ENCODE results near the gene TUBA1C. TPM values are rescaled to one million over a fixed set of nuclear protein-coding genes. Genes with fewer than 3 reads are reported as not detected.

TUBA1C gene
- total and polyA plus RNA-seq, 2 of the 8 experiments (the other 6 are each of a cell fraction or from before 2014, with no cell fraction given), result 504 to 3,101 TPM

DNA sequence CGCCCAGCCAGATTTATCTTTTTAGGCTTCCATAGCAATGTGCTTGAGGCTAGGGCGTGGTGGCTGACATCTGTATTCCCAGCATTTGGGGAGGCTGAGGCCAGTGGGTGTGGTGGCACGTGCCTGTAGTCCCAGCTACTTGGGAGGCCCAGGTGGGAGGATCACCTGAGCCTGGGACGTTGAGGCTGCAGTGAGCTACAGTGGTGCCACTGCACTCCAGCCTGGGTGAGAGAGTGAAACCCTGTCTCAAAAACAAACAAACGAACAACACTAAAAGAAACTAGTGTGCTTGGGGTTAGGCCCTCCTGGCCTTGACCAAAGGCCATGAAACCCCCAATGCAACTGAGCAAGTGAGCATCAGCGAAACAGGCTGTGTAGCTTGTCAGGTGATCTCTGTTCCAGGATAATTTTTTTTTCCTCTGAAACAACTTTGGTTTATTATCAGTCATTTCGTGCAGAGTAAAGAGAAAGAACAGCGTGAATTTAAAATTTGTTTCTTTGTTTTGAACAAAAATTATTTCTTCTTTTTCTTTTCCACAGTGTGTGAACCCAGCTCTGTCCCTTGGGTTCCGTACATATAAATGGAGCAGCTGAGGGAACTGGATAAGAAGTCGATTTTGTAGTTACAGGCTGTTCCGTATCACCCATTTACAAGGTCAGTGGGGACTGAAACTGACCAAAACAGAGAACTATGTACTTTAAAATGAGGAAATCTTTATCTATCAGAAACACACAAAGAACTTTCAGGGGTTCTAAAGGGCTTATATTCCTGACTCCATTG lies 8.8 kb upstream of the TUBA1C start:
- H3K14ac ChIP-seq (ENCODE audit: insufficient read length), result no peak overlapping the region
- H4K8ac ChIP-seq (ENCODE audit: extremely low read depth, insufficient read depth, low read length), result no peak overlapping the region
- no peaks in the 10 kb centered on the region for H3K79me2 ChIP-seq (ENCODE audit: control insufficient read depth in 1 of 2, insufficient read depth in 2 of 2, low read length in 2 of 2)
- no peak overlapping the region for H2BK15ac ChIP-seq (ENCODE audit: low read length)
- H4K5ac ChIP-seq (ENCODE audit: insufficient read length, low read depth, low read length), result no peak overlapping the region
- DNase-seq (ENCODE audit: low read depth in 1 of 2, low spot score in 2 of 2), result no peak
- no peak overlapping the region for H4K91ac ChIP-seq (replicated peaks; ENCODE audit: insufficient read length, low read length)
- no peaks in the 10 kb centered on the region for H3K27me3 ChIP-seq (replicated peaks in 1 of 4; ENCODE audit: control insufficient read depth in 3 of 4, extremely low read depth in 1 of 4, insufficient read depth in 3 of 4, low read length in 3 of 4)
- no peak for FAIRE-seq
- no peak overlapping the region for H3K9ac ChIP-seq (replicated peaks in 1 of 4; ENCODE audit: extremely low read depth in 1 of 4, low read depth in 3 of 4, low read length in 3 of 4)
- H3K56ac ChIP-seq (replicated peaks; ENCODE audit: insufficient read length, low read depth, low read length), result no peak overlapping the region
- no peaks in the 10 kb centered on the region for H3K36me3 ChIP-seq (ENCODE audit: control insufficient read depth in 2 of 4, insufficient read depth in 4 of 4, low read length in 3 of 4)
- no peaks in the 10 kb centered on the region for H3K4me1 ChIP-seq (replicated peaks in 1 of 4; ENCODE audit: control insufficient read depth in 3 of 4, insufficient read depth in 4 of 4, low read length in 3 of 4)
- no peak overlapping the region for H3K18ac ChIP-seq (ENCODE audit: extremely low read depth, low read length)
- H3K4me2 ChIP-seq (ENCODE audit: insufficient read depth in 1 of 2, low read depth in 2 of 2, low read length in 2 of 2), result no peak overlapping the region
- POLR2A ChIA-PET (ENCODE audit: partially characterized antibody), result interaction anchor here (1.9 to 3.9 kb wide), 2 partner anchors 9 to 12 kb away, joined by 4 to 39 read pairs; partner anchors contain the start of gene TUBA1C
- CTCF ChIA-PET (ENCODE audit: partially characterized antibody), result interaction anchor here (0.6 to 1.5 kb wide), 3 partner anchors 21 to 142 kb away, joined by 3 to 4 read pairs (median 3); no protein-coding TSS in a partner anchor
- no peak overlapping the region for H3K4me3 ChIP-seq (ENCODE audit: extremely low read depth in 1 of 4, insufficient read depth in 2 of 4, low read depth in 3 of 4, low read length in 4 of 4)
- H3K23ac ChIP-seq (ENCODE audit: insufficient read length), result no peak overlapping the region
- 90% methylated on average over 11 of the region's 11 CpGs; no CpG with 5 or more reads in 1 of the 2 experiments for WGBS, 2 experiments (ENCODE audit: extremely low coverage in 1 of 2, insufficient coverage in 1 of 2, insufficient read length in 1 of 2, insufficient replicate concordance in 2 of 2, low coverage in 1 of 2, low lambda C conversion rate in 2 of 2, missing lambda C conversion rate in 1 of 2)
- no peaks in the 10 kb centered on the region for H4K20me1 ChIP-seq (replicated peaks in 1 of 2; ENCODE audit: control insufficient read depth in 1 of 2, insufficient read depth in 2 of 2, low read length in 2 of 2)
- no peak overlapping the region for H2AFZ ChIP-seq (ENCODE audit: low read length)
- no peak overlapping the region for H2BK5ac ChIP-seq (ENCODE audit: low read depth, low read length)
- no peaks in the 10 kb centered on the region for H3K9me3 ChIP-seq (ENCODE audit: insufficient read depth in 2 of 2, low read depth in 1 of 2, low read length in 1 of 2)
- no peak overlapping the region for H3K4ac ChIP-seq (replicated peaks; ENCODE audit: insufficient read length, low read depth, low read length)
- H3K23me2 ChIP-seq (ENCODE audit: low read depth, low read length), result no peaks in the 10 kb centered on the region
- no peak overlapping the region for H2BK12ac ChIP-seq (ENCODE audit: low read depth, low read length)
- no peak overlapping the region for H2BK120ac ChIP-seq (replicated peaks; ENCODE audit: low read depth, low read length)
- no peaks in the 10 kb centered on the region for H3K79me1 ChIP-seq (ENCODE audit: low read depth, low read length)
- TF ChIP-seq EZH2 (IDR thresholded peaks at IDR 0.05; ENCODE audit: low read depth, low read length, severe bottlenecking) (no peak), TBP (IDR thresholded peaks at IDR 0.05; ENCODE audit: low read depth, low read length) (no peak), BACH1 (IDR thresholded peaks at IDR 0.05; ENCODE audit: low read length) (no peak), CEBPB (IDR thresholded peaks at IDR 0.05; ENCODE audit: low read depth, low read length) (no peak), EP300 (IDR thresholded peaks at IDR 0.05; ENCODE audit: borderline replicate concordance in 1 of 2, low read depth in 2 of 2, low read length in 2 of 2) (no peak), SUZ12 (IDR thresholded peaks at IDR 0.05; ENCODE audit: low read length) (no peak), ZNF274 (IDR thresholded peaks at IDR 0.05; ENCODE audit: borderline replicate concordance, extremely low read depth, low read length) (no peak)
- H2BK20ac ChIP-seq (ENCODE audit: low read length), result no peak overlapping the region
- no peak overlapping the region for H3K27ac ChIP-seq (ENCODE audit: low read depth, low read length)
- H2AK5ac ChIP-seq (ENCODE audit: low read depth, low read length), result no peak overlapping the region

All from H1 (cell line).